DOHH2 (cell line): Measurements from ENCODE around the gene CD163L1.

Experiments
- EZH2phosphoT487 ChIP-seq: fragments of 200-600 bp; sonication (generic); IDR thresholded peaks from 2 replicates; pipeline ENCODE4 v1.6.1; 2017; ENCODE audit warnings: borderline replicate concordance, mild to moderate bottlenecking, antibody characterized with exemption, low read length, moderate library complexity, mixed read lengths
- TF ChIP-seq, protein P1 (sequence below): fragments of 200-600 bp; sonication (generic); IDR thresholded peaks from one replicate; pipeline ENCODE4 v1.5.1; 2014; ENCODE audit warnings: antibody characterized with exemption, mild to moderate bottlenecking, low read depth, low read length; ENCODE audit not compliant: poor library complexity, severe bottlenecking

DNA sequence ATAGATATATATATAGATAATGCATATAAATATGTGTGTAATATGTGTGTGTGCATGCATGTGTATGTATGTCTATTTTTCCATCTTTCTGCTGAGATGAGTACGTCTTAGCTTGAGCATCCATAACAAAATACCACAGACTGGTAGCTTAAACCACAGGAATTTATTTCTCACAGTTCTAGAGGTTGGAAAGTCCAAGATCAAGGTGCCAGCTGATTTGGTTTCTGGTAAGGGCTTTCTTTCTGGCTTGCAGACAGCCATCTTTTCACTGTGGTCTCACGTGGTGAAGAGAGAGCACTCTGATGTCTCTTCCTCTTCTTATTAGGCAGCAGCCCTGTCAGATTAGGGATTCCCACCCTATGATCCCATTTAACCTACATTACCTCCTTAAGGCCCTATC is 92.8 kb downstream of the CD163L1 start:
- TF ChIP-seq, protein P1, sequence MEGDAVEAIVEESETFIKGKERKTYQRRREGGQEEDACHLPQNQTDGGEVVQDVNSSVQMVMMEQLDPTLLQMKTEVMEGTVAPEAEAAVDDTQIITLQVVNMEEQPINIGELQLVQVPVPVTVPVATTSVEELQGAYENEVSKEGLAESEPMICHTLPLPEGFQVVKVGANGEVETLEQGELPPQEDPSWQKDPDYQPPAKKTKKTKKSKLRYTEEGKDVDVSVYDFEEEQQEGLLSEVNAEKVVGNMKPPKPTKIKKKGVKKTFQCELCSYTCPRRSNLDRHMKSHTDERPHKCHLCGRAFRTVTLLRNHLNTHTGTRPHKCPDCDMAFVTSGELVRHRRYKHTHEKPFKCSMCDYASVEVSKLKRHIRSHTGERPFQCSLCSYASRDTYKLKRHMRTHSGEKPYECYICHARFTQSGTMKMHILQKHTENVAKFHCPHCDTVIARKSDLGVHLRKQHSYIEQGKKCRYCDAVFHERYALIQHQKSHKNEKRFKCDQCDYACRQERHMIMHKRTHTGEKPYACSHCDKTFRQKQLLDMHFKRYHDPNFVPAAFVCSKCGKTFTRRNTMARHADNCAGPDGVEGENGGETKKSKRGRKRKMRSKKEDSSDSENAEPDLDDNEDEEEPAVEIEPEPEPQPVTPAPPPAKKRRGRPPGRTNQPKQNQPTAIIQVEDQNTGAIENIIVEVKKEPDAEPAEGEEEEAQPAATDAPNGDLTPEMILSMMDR = no peak
- no peak for TF ChIP-seq EZH2phosphoT487
